Psoas muscle (tissue), 8 donors: ENCODE results near the gene SLCO4A1. TPM values are rescaled to one million over a fixed set of nuclear protein-coding genes. Genes with fewer than 3 reads are reported as not detected.

Experiments used
- ATAC-seq, 4 donors: fragments of 200-7000 bp; cut with Tn5 transposase; one replicate each; pipeline ENCODE4 v1.9.1; 2020; ENCODE audit warnings: moderate library complexity in 3 of 4, mild to moderate bottlenecking in 2 of 4
- DNase-seq, 2 donors: peaks; one replicate each; pipeline ENCODE4 v3.0.0-alpha.2; 2020
- H3K27ac ChIP-seq: fragments of 200-600 bp; one replicate; pipeline ENCODE4 v1.8.0; 2022
- H3K27me3 ChIP-seq, 3 donors: fragments of 200-600 bp in 1 of 3; one replicate each; pipeline versions ENCODE4 v1.6.1 to v1.8.0; 2013 to 2022; ENCODE audit warnings: low read length in 2 of 3, mild to moderate bottlenecking in 2 of 3, moderate library complexity in 1 of 3; ENCODE audit not compliant: insufficient read depth in 3 of 3
- H3K36me3 ChIP-seq, 2 donors: fragments of 200-600 bp in 1 of 2; one replicate each; pipeline versions ENCODE4 v1.6.1 to v1.8.0; 2013 to 2022; ENCODE audit warnings: low read depth in 1 of 2, mild to moderate bottlenecking in 1 of 2, moderate library complexity in 1 of 2; ENCODE audit not compliant: insufficient read depth in 1 of 2
- H3K4me1 ChIP-seq: fragments of 200-600 bp; one replicate; pipeline ENCODE4 v1.8.0; 2022
- H3K4me3 ChIP-seq: fragments of 200-600 bp; one replicate; pipeline ENCODE4 v1.8.0; 2022; ENCODE audit warnings: mild to moderate bottlenecking
- H3K9me3 ChIP-seq: fragments of 200-600 bp; one replicate; pipeline ENCODE4 v1.8.0; 2022
- WGBS, 3 donors: extraction: QIAGEN DNeasy Blood & Tissue Kit; methylation state at CpG; one replicate each; pipeline versions ENCODE4 v1.1.6 to v1.1.7; 2013; 5-methylcytosine and 5-hydroxymethylcytosine counted together
- intact Hi-C, 2 donors: fragments of 100-400 bp; cut with DNase I; formaldehyde crosslinking; loops; one replicate each; pipeline versions ENCODE4 v1.11.0 to v1.14.2; 2022
- polyA plus RNA-seq, 3 donors: library from polyadenylated mRNA; stranded (reverse); fragments of 200-250 nt; gene quantifications; one replicate each; pipeline ENCODE4 v1.2.3, GENCODE V29; 2013
- total RNA-seq, 4 donors: library from RNA; stranded (reverse); fragmentation: NEBNext Ultra II Directional in 2 of 4; extraction: Animal tissue kit (Norgen Biotek cat#: 25700) in 2 of 4; gene quantifications; one replicate each; pipeline versions ENCODE4 v1.2.1 to v1.2.4, GENCODE V29; 2021 to 2023
- TF ChIP-seq, protein P1 (sequence below): fragments of 200-600 bp; IDR thresholded peaks from one replicate; pipeline ENCODE4 v1.8.0; 2022; ENCODE audit warnings: antibody characterized with exemption
- donor health status: healthy with polysubstance abuse.
- donor health status: DM: no; HTN: no; CAD: no; lungs with moderate emphysema.
- donor health status: Bipolar disorder and iron deficiency.
- donor health status: healthy.
- donor health status: DM: yes; HTN: yes; CAD: no.
- donor health status: DM: no; HTN: no; CAD: no.
- donor health status: DM: no; HTN: no; CAD: no.
- donor health status: DM: yes; HTN: yes; CAD: no.

Gene SLCO4A1
- total and polyA plus RNA-seq, 7 donors = 5.3 to 38.5 (median 9.8) TPM

DNA sequence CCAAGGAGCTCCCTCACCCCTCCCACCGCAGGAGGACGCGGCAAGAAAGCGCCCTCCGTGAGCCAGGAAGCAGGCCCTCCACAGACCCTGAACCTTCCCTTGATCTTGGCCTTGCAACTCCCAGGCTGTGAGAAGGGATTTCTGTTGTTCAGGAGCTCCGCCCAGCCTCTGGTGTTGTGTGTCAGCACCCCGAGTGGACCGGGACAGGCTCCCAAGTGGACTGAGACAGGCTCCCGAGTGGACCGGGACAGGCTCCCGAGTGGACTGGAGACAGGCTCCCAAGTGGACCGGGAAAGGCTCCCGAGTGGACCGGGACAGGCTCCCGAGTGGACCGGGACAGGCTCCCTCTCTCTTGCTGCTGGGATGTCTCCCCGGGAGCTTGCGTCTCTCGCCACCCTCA, 57.0 kb downstream of the SLCO4A1 start:
- Histone ChIP-seq H3K27me3 (peaks cover 0 to 33% (median 2%) of the 10 kb centered on the region in 3 donors), H3K4me3 (no peak overlapping the region), H3K36me3 (no peaks in the 10 kb centered on the region), H3K9me3 (no peaks in the 10 kb centered on the region), H3K4me1 (no peaks in the 10 kb centered on the region), H3K27ac (no peak overlapping the region)
- ATAC-seq (no peak), DNase-seq (no peak)
- WGBS, 3 donors = 87 to 94% (median 90%) methylated on average over 17 to 19 of the region's 19 CpGs
- intact Hi-C loops = no loop called here
- TF ChIP-seq, protein P1, sequence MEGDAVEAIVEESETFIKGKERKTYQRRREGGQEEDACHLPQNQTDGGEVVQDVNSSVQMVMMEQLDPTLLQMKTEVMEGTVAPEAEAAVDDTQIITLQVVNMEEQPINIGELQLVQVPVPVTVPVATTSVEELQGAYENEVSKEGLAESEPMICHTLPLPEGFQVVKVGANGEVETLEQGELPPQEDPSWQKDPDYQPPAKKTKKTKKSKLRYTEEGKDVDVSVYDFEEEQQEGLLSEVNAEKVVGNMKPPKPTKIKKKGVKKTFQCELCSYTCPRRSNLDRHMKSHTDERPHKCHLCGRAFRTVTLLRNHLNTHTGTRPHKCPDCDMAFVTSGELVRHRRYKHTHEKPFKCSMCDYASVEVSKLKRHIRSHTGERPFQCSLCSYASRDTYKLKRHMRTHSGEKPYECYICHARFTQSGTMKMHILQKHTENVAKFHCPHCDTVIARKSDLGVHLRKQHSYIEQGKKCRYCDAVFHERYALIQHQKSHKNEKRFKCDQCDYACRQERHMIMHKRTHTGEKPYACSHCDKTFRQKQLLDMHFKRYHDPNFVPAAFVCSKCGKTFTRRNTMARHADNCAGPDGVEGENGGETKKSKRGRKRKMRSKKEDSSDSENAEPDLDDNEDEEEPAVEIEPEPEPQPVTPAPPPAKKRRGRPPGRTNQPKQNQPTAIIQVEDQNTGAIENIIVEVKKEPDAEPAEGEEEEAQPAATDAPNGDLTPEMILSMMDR = no peak

- peaks cover 0 to 34% (median 2%) of the 10 kb centered on the region in 3 donors for H3K27me3 ChIP-seq
These were observed 57.4 kb downstream of the SLCO4A1 start for GRCh38 chr20:62699741-62700140.

DNA sequence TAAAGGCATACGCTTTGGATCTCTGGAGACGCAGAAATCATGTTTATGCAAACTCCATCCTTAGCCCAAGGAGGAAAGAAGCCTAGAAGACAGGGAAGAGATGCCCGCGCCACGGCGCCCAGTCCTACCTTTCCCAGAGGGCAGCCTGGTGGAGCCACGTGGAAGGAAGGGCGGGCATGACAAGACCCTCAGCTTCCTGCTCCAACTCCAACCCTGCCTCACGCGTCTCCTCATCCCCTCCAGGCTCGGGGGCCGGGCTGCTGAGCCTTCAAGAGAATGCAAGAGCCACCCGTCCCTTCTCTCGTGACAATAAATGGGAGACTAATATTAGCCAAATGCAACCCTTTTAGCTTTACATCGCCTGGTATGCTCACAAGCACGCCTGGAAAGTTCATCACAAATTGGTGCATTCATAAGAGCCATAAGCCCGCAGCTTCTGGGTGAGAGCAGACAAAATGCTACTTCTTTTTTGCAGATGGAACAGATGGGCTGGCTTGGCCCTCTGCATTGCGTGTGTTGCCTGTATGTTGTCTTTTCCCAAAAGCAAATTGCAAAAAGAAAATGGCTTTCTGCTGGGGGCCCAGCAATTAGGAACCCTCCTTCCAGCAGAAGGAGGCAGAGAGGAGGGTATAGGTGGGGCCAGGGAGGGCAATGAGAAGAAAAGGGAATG, 58.1 kb downstream of the SLCO4A1 start:
- Histone ChIP-seq H3K4me1 (no peaks in the 10 kb centered on the region), H3K27ac (no peak overlapping the region), H3K4me3 (no peak overlapping the region), H3K27me3 (peaks cover 0 to 34% (median 2%) of the 10 kb centered on the region in 3 donors), H3K9me3 (no peaks in the 10 kb centered on the region), H3K36me3 (no peaks in the 10 kb centered on the region)
- ATAC-seq (no peak), DNase-seq (no peak)
- TF ChIP-seq, protein P1 = no peak
- 89 to 91% (median 90%) methylated on average over 18 of the region's 18 CpGs for WGBS, 3 donors
- intact Hi-C loops = no loop called here

More at GRCh38 chr20:62699741-62700140, 57.4 kb downstream of the SLCO4A1 start:
- WGBS, 3 donors = 83 to 90% (median 89%) methylated on average over 10 to 12 of the region's 12 CpGs
- Histone ChIP-seq H3K4me1 (no peaks in the 10 kb centered on the region), H3K4me3 (no peak overlapping the region), H3K9me3 (no peaks in the 10 kb centered on the region), H3K27ac (no peak overlapping the region), H3K36me3 (no peaks in the 10 kb centered on the region)
- DNase-seq (no peak), ATAC-seq (no peak)
- intact Hi-C loops = no loop called here
- TF ChIP-seq, protein P1 = no peak

- ATAC-seq (no peak), DNase-seq (no peak)
- Histone ChIP-seq H3K4me1 (no peaks in the 10 kb centered on the region), H3K9me3 (no peaks in the 10 kb centered on the region), H3K36me3 (no peaks in the 10 kb centered on the region), H3K27ac (no peak overlapping the region), H3K27me3 (peaks cover 0 to 42% (median 0%) of the 10 kb centered on the region in 3 donors), H3K4me3 (no peak overlapping the region)
- TF ChIP-seq, protein P1 = no peak
- 80 to 85% (median 85%) methylated on average over 20 to 24 of the region's 24 CpGs for WGBS, 3 donors
- intact Hi-C loops = no loop called here
These were observed 59.1 kb downstream of the SLCO4A1 start for GRCh38 chr20:62701161-62702012.
